G401.6 (cell line): Measurements from ENCODE around the gene TRAF1.

ENCODE experiments used
- FAIRE-seq: peaks from 2 replicates; lab custom pipeline; 2012; peaks lifted over from hg19 to GRCh38; lab: Jason Lieb, UNC

The TRAF1 gene

GRCh38 chr9:120904061-120904977, 22.3 kb downstream of the TRAF1 start:
- FAIRE-seq, result no peak

- FAIRE-seq, result no peak
These were observed 23.7 kb downstream of the TRAF1 start for GRCh38 chr9:120902569-120903535.

GRCh38 chr9:120901755-120902568, 24.6 kb downstream of the TRAF1 start:
- no peak for FAIRE-seq

- FAIRE-seq, result no peak
These were observed 25.8 kb downstream of the TRAF1 start for GRCh38 chr9:120900824-120901223.

- FAIRE-seq, result no peak
These were observed 27.0 kb downstream of the TRAF1 start for GRCh38 chr9:120899490-120900068.

- FAIRE-seq, result no peak
These were observed 28.2 kb downstream of the TRAF1 start for GRCh38 chr9:120898396-120898795.

- no peak for FAIRE-seq
These were observed 30.6 kb downstream of the TRAF1 start for GRCh38 chr9:120895951-120896350.

- no peak for FAIRE-seq
These were observed 32.1 kb downstream of the TRAF1 start for GRCh38 chr9:120894321-120895148.

- FAIRE-seq, result no peak
These were observed 32.8 kb downstream of the TRAF1 start for GRCh38 chr9:120893611-120894307.

- no peak for FAIRE-seq
These were observed 33.6 kb downstream of the TRAF1 start for GRCh38 chr9:120892748-120893610.

- FAIRE-seq, result no peak
These were observed 34.5 kb downstream of the TRAF1 start for GRCh38 chr9:120891884-120892747.

GRCh38 chr9:120891245-120891883, 35.2 kb downstream of the TRAF1 start:
- no peak for FAIRE-seq

GRCh38 chr9:120890320-120891244, 36.0 kb downstream of the TRAF1 start:
- no peak for FAIRE-seq

GRCh38 chr9:120889606-120890271, 36.9 kb downstream of the TRAF1 start:
- no peak for FAIRE-seq

- FAIRE-seq, result no peak
These were observed 38.0 kb downstream of the TRAF1 start for GRCh38 chr9:120888626-120889025.

GRCh38 chr9:120886490-120886967, 40.1 kb downstream of the TRAF1 start:
- FAIRE-seq, result no peak
